Pancreas (tissue), 10 donors: Measurements from ENCODE around the gene PRELID3B. TPM values are rescaled to one million over a fixed set of nuclear protein-coding genes. Genes with fewer than 3 reads are reported as not detected.

Experiments used
- ATAC-seq, 4 donors: fragments of 200-7000 bp; cut with Tn5 transposase; one replicate each; pipeline versions ENCODE4 v1.8.0 to v1.9.1; 2020; ENCODE audit warnings: mild to moderate bottlenecking in 4 of 4, moderate library complexity in 4 of 4
- DNase-seq, 6 donors: peaks; one replicate each; pipeline ENCODE4 v3.0.0-alpha.2; 2020
- FAIRE-seq: peaks from 2 replicates; lab custom pipeline; 2012; peaks lifted over from hg19 to GRCh38; lab: Jason Lieb, UNC
- H3K27ac ChIP-seq, 4 donors: fragments of 200-600 bp; sonication (generic); 1 replicate in 3 of 4; 2 replicates in 1 of 4; pipeline versions ENCODE4 v1.5.0 to v1.8.0; 2020
- H3K27me3 ChIP-seq, 4 donors: fragments of 200-600 bp; one replicate each; pipeline ENCODE4 v1.8.0; 2021
- H3K36me3 ChIP-seq, 3 donors: fragments of 200-600 bp; sonication (generic) in 1 of 3; one replicate each; pipeline versions ENCODE4 v1.5.0 to v1.8.0; 2020 to 2021
- H3K4me1 ChIP-seq, 3 donors: fragments of 200-600 bp; one replicate each; pipeline ENCODE4 v1.8.0; 2021
- H3K4me3 ChIP-seq, 4 donors: fragments of 200-600 bp; sonication (generic) in 2 of 4; one replicate each; pipeline versions ENCODE4 v1.5.0 to v1.8.0; 2020 to 2021
- H3K9me3 ChIP-seq, 4 donors: fragments of 200-600 bp; one replicate each; pipeline ENCODE4 v1.8.0; 2021
- WGBS, 2 donors: extraction: QIAGEN DNeasy Blood & Tissue Kit; methylation state at CpG; one replicate each; pipeline ENCODE4 v1.1.7; 2013; 5-methylcytosine and 5-hydroxymethylcytosine counted together
- intact Hi-C, 3 donors: fragments of 100-400 bp; cut with DNase I; formaldehyde crosslinking; loops; one replicate each; pipeline versions ENCODE4 v1.11.1 to v1.14.2; 2022
- polyA plus RNA-seq, 2 donors: library from polyadenylated mRNA; stranded (reverse); fragments of 200-250 nt; gene quantifications; one replicate each; pipeline ENCODE4 v1.2.3, GENCODE V29; 2013
- total RNA-seq, 6 donors: library from RNA; stranded (reverse); fragmentation: NEBNext Ultra II Directional in 4 of 6; extraction: Animal tissue kit (Norgen Biotek cat#: 25700) in 4 of 6; gene quantifications; one replicate each; pipeline versions ENCODE4 v1.2.1 to v1.2.4, GENCODE V29; 2021 to 2023
- TF ChIP-seq, protein P1 (sequence below), 4 donors: fragments of 200-600 bp; sonication (generic) in 3 of 4; IDR thresholded peaks; one replicate each; pipeline versions ENCODE4 v1.5.0 to v1.8.0; 2021; ENCODE audit warnings: antibody characterized with exemption in 4 of 4
- donor health status: healthy with polysubstance abuse.
- donor health status: DM: no; HTN: no; CAD: no; lungs with moderate emphysema.
- donor health status: DM: no; HTN: no; CAD: no.
- donor health status: control.
- donor health status: control.
- donor health status: Bipolar disorder and iron deficiency.
- donor health status: DM: yes; HTN: yes; CAD: no.
- donor health status: DM: no; HTN: no; CAD: no.
- donor health status: DM: no; HTN: no; CAD: no.
- donor health status: DM: yes; HTN: yes; CAD: no.

Gene PRELID3B
- total and polyA plus RNA-seq, 8 donors, result 8.4 to 24.9 (median 18.9) TPM

DNA sequence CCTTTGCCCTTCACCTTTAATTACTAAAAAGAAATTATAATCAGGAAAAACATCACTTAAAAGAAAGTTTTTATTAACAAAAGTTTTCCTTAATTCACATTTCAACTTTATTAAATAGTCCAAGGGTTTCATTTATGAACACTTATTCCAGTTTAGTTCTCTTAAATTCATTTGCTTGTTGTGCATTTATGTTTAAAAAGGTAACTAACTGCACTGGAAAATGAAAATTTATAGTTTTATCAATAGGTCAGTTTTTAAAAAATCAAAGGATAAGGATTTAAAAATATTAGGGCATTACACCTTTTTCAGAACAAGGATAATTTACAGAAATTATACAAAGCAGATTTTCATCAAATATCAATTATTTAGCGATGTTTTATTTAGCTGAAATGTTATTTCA lies 9.5 kb downstream of the PRELID3B start:
- TF ChIP-seq, protein P1, sequence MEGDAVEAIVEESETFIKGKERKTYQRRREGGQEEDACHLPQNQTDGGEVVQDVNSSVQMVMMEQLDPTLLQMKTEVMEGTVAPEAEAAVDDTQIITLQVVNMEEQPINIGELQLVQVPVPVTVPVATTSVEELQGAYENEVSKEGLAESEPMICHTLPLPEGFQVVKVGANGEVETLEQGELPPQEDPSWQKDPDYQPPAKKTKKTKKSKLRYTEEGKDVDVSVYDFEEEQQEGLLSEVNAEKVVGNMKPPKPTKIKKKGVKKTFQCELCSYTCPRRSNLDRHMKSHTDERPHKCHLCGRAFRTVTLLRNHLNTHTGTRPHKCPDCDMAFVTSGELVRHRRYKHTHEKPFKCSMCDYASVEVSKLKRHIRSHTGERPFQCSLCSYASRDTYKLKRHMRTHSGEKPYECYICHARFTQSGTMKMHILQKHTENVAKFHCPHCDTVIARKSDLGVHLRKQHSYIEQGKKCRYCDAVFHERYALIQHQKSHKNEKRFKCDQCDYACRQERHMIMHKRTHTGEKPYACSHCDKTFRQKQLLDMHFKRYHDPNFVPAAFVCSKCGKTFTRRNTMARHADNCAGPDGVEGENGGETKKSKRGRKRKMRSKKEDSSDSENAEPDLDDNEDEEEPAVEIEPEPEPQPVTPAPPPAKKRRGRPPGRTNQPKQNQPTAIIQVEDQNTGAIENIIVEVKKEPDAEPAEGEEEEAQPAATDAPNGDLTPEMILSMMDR (IDR thresholded peaks at IDR 0.05), result no peak
- 94 to 99% methylated on average over 1 of the region's 1 CpG for WGBS, 2 donors
- Histone ChIP-seq H3K4me1 (peaks cover 12 to 32% (median 16%) of the 10 kb centered on the region in 3 donors), H3K27ac (peak overlapping the region in 2 of 4 donors; percentile 71 to 82), H3K36me3 (peaks cover 0 to 29% (median 0%) of the 10 kb centered on the region in 3 donors), H3K27me3 (no peaks in the 10 kb centered on the region), H3K4me3 (peak overlapping the region in 2 of 4 donors; percentile 88 to 94), H3K9me3 (no peaks in the 10 kb centered on the region)
- intact Hi-C loops, result no loop called here
- FAIRE-seq, result no peak
- no peak for ATAC-seq
- no peak for DNase-seq

GRCh38 chr20:59032713-59033059 lies 9.9 kb downstream of the PRELID3B start:
- Histone ChIP-seq H3K9me3 (no peaks in the 10 kb centered on the region), H3K4me3 (peak overlapping the region; percentile 79 to 96 (median 91)), H3K36me3 (peaks cover 0 to 26% (median 0%) of the 10 kb centered on the region in 3 donors), H3K27me3 (no peaks in the 10 kb centered on the region), H3K27ac (peak overlapping the region; percentile 56 to 82 (median 73)), H3K4me1 (peaks cover 14 to 32% (median 16%) of the 10 kb centered on the region in 3 donors)
- DNase-seq (no peak), ATAC-seq (peak; percentile 7 to 26 (median 18)), FAIRE-seq (no peak)
- TF ChIP-seq, protein P1 (IDR thresholded peaks at IDR 0.05), result peak in 1 of 4 donors; percentile 6
- intact Hi-C loops, result no loop called here
- 1% methylated on average over 13 of the region's 13 CpGs for WGBS, 2 donors

- no peak for FAIRE-seq
- H3K36me3 ChIP-seq, result peaks cover 0 to 20% (median 0%) of the 10 kb centered on the region in 3 donors
Measured at GRCh38 chr20:59032023-59032712, 10.4 kb downstream of the PRELID3B start, which contains the start of gene ATP5F1E. Gene ATP5F1E (minus strand): TSS chr20:59032335. CDS start chr20:59032251, 84 bp downstream.

GRCh38 chr20:59031564-59032022 lies 11.0 kb downstream of the PRELID3B start:
- intact Hi-C loops, result no loop called here
- H3K4me3 ChIP-seq, result peak overlapping the region; percentile 79 to 96 (median 91)
- FAIRE-seq, result no peak
- DNase-seq, result no peak
- peak overlapping the region; percentile 56 to 82 (median 73) for H3K27ac ChIP-seq
- WGBS, 2 donors, result 10 to 11% methylated on average over 13 of the region's 13 CpGs
- H3K9me3 ChIP-seq, result no peaks in the 10 kb centered on the region
- H3K27me3 ChIP-seq, result no peaks in the 10 kb centered on the region
- no peak for ATAC-seq
- peaks cover 14 to 32% (median 16%) of the 10 kb centered on the region in 3 donors for H3K4me1 ChIP-seq
- H3K36me3 ChIP-seq, result peaks cover 0 to 17% (median 0%) of the 10 kb centered on the region in 3 donors
- TF ChIP-seq, protein P1 (IDR thresholded peaks at IDR 0.05), result no peak

More at GRCh38 chr20:59032023-59032712, 10.4 kb downstream of the PRELID3B start, which contains the start of gene ATP5F1E:
- DNase-seq (peak; percentile 94 to 98 (median 96)), ATAC-seq (peak; percentile 99 to 100 (median 99))
- H3K9me3 ChIP-seq, result no peaks in the 10 kb centered on the region
- intact Hi-C loops, result no loop called here
- H3K4me3 ChIP-seq, result peak within 1 kb of the TSS; percentile 79 to 96 (median 91)
- no peaks in the 10 kb centered on the region for H3K27me3 ChIP-seq
- TF ChIP-seq, protein P1 (IDR thresholded peaks at IDR 0.05), result no peak
- 0% methylated on average over 68 to 86 of the region's 86 CpGs for WGBS, 2 donors
- H3K27ac ChIP-seq, result peak within 1 kb of the TSS; percentile 56 to 82 (median 73)
- peaks cover 14 to 32% (median 16%) of the 10 kb centered on the region in 3 donors for H3K4me1 ChIP-seq
